Body of pancreas (tissue), 4 donors: Measurements from ENCODE around the gene SH3PXD2B. TPM values are rescaled to one million over a fixed set of nuclear protein-coding genes. Genes with fewer than 3 reads are reported as not detected.

Experiments used
- ATAC-seq: fragments of 150-250 bp; one replicate; pipeline ENCODE4 v1.9.1; 2016
- DNase-seq, 4 donors: peaks; one replicate each; pipeline ENCODE4 v3.0.0-alpha.2; 2019
- H3K27ac ChIP-seq, 4 donors: fragments of 200-600 bp; sonication (generic); 1 replicate in 3 of 4; 2 replicates in 1 of 4; pipeline versions ENCODE4 v1.5.1 to v1.6.1; 2016 to 2019; ENCODE audit warnings: mild to moderate bottlenecking in 1 of 4, mixed read lengths in 1 of 4, moderate library complexity in 1 of 4
- H3K27me3 ChIP-seq, 2 donors: fragments of 200-600 bp; sonication (generic); one replicate each; pipeline ENCODE4 v1.6.0; 2016; ENCODE audit warnings: mild to moderate bottlenecking in 1 of 2
- H3K36me3 ChIP-seq, 2 donors: fragments of 200-600 bp; sonication (generic); replicated peaks in 1 of 2; 2 replicates each; pipeline ENCODE4 v1.5.1; 2016; ENCODE audit warnings: low read depth in 2 of 2; ENCODE audit not compliant: insufficient read depth in 1 of 2
- H3K4me1 ChIP-seq: fragments of 200-600 bp; sonication (generic); one replicate; pipeline ENCODE4 v1.6.0; 2016
- H3K4me3 ChIP-seq, 2 donors: fragments of 200-600 bp; sonication (generic); 1 replicate in 1 of 2; 2 replicates in 1 of 2; pipeline ENCODE4 v1.5.1; 2016 to 2019
- H3K9me3 ChIP-seq, 3 donors: fragments of 200-600 bp; sonication (generic); 1 replicate in 2 of 3; 2 replicates in 1 of 3; pipeline ENCODE4 v1.5.1; 2016
- CTCF ChIP-seq, 7 experiments: fragments of 450-650 bp in 4 of 7; fragments of 200-600 bp in 3 of 7; sonication (generic) in 3 of 7; IDR thresholded peaks; one replicate each; pipeline ENCODE4 v1.5.1; 2016 to 2019; ENCODE audit warnings: antibody characterized with exemption in 7 of 7
- POLR2A ChIP-seq, 3 donors: fragments of 450-650 bp; IDR thresholded peaks; one replicate each; pipeline ENCODE4 v1.6.1; 2016; ENCODE audit warnings: antibody characterized with exemption in 3 of 3, mild to moderate bottlenecking in 2 of 3
- WGBS, 2 donors: methylation state at CpG; one replicate each; pipeline ENCODE4 v1.1.5; 2017; 5-methylcytosine and 5-hydroxymethylcytosine counted together
- intact Hi-C: fragments of 100-400 bp; cut with DNase I; formaldehyde crosslinking; loops from one replicate; pipeline ENCODE4 v1.15.1; 2023
- total RNA-seq, 2 donors: library from RNA; depleted of rRNA; stranded (reverse); fragments of >200 nt; gene quantifications; one replicate each; pipeline ENCODE4 v1.1.0, GENCODE V29; 2016

SH3PXD2B gene
- total RNA-seq, 2 donors from 2014 or later, result 9.9 to 16.9 TPM

GRCh38 chr5:172379481-172379880 lies 74.8 kb downstream of the SH3PXD2B start:
- intact Hi-C loops, result no loop called here
- 67 to 73% methylated on average over 3 of the region's 3 CpGs for WGBS, 2 donors
- Histone ChIP-seq H3K27ac (no peak overlapping the region), H3K27me3 (no peaks in the 10 kb centered on the region), H3K9me3 (no peaks in the 10 kb centered on the region), H3K36me3 (no peaks in the 10 kb centered on the region), H3K4me3 (no peak overlapping the region), H3K4me1 (peaks cover 17% of the 10 kb centered on the region)
- TF ChIP-seq POLR2A (IDR thresholded peaks at IDR 0.05) (no peak), CTCF (IDR thresholded peaks at IDR 0.05) (no peak)
- ATAC-seq (no peak), DNase-seq (no peak)

- H3K27me3 ChIP-seq, result no peaks in the 10 kb centered on the region
- no peak overlapping the region for H3K4me3 ChIP-seq
- WGBS, 2 donors, result 63 to 70% methylated on average over 4 of the region's 4 CpGs
- TF ChIP-seq POLR2A (IDR thresholded peaks at IDR 0.05) (no peak), CTCF (IDR thresholded peaks at IDR 0.05) (no peak)
- no peak overlapping the region for H3K27ac ChIP-seq
- ATAC-seq (no peak), DNase-seq (no peak)
- no peaks in the 10 kb centered on the region for H3K36me3 ChIP-seq
- no peaks in the 10 kb centered on the region for H3K9me3 ChIP-seq
- H3K4me1 ChIP-seq, result peaks cover 4% of the 10 kb centered on the region
- intact Hi-C loops, result no loop called here
Observed at GRCh38 chr5:172377856-172378255, 76.5 kb downstream of the SH3PXD2B start.

GRCh38 chr5:172377438-172377837 lies 76.9 kb downstream of the SH3PXD2B start:
- Histone ChIP-seq H3K4me1 (no peaks in the 10 kb centered on the region), H3K27me3 (no peaks in the 10 kb centered on the region), H3K4me3 (no peak overlapping the region), H3K36me3 (no peaks in the 10 kb centered on the region), H3K27ac (no peak overlapping the region), H3K9me3 (no peaks in the 10 kb centered on the region)
- ATAC-seq (no peak), DNase-seq (no peak)
- TF ChIP-seq CTCF (IDR thresholded peaks at IDR 0.05) (no peak), POLR2A (IDR thresholded peaks at IDR 0.05) (no peak)
- intact Hi-C loops, result no loop called here
- WGBS, 2 donors, result 80 to 85% methylated on average over 3 of the region's 3 CpGs

- Histone ChIP-seq H3K9me3 (no peaks in the 10 kb centered on the region), H3K4me1 (no peaks in the 10 kb centered on the region), H3K27me3 (no peaks in the 10 kb centered on the region), H3K36me3 (no peaks in the 10 kb centered on the region), H3K4me3 (no peak overlapping the region), H3K27ac (no peak overlapping the region)
- intact Hi-C loops, result no loop called here
- ATAC-seq (no peak), DNase-seq (no peak)
- no peak for TF ChIP-seq CTCF (IDR thresholded peaks at IDR 0.05)
- TF ChIP-seq POLR2A (IDR thresholded peaks at IDR 0.05), result no peak
- WGBS, 2 donors, result 95 to 97% methylated on average over 5 to 6 of the region's 6 CpGs
Observed at GRCh38 chr5:172374783-172375182, 79.5 kb downstream of the SH3PXD2B start.

GRCh38 chr5:172373680-172374079 lies 80.6 kb downstream of the SH3PXD2B start:
- H3K4me1 ChIP-seq, result no peaks in the 10 kb centered on the region
- DNase-seq (no peak), ATAC-seq (no peak)
- TF ChIP-seq POLR2A (IDR thresholded peaks at IDR 0.05) (no peak), CTCF (IDR thresholded peaks at IDR 0.05) (no peak)
- H3K9me3 ChIP-seq, result no peaks in the 10 kb centered on the region
- no peak overlapping the region for H3K4me3 ChIP-seq
- WGBS, 2 donors, result 93 to 94% methylated on average over 6 of the region's 6 CpGs
- H3K27ac ChIP-seq, result no peak overlapping the region
- H3K36me3 ChIP-seq, result no peaks in the 10 kb centered on the region
- intact Hi-C loops, result no loop called here
- no peaks in the 10 kb centered on the region for H3K27me3 ChIP-seq
